NT2/D1 (cell line): ENCODE measurements around the gene DPPA2.

ENCODE experiments used
- YY1 ChIP-seq: IDR thresholded peaks from 2 replicates; pipeline ENCODE4 v1.6.1; 2011; ENCODE audit not compliant: insufficient read length, insufficient read depth
- ZNF274 ChIP-seq: IDR thresholded peaks from 2 replicates; pipeline ENCODE4 v1.6.1; 2011; ENCODE audit warnings: mild to moderate bottlenecking, low read depth, low read length

GRCh38 chr3:109339714-109340648 is 23.7 kb upstream of the DPPA2 start:
- TF ChIP-seq YY1 (no peak), ZNF274 (no peak)
